Fibroblast of peridontal ligament (primary cell): ENCODE data around the gene ST6GAL1.
"Not testable (repeated sequence)": the region's sequence is repeated elsewhere in the genome, so short reads cannot be mapped to it uniquely, and the experiment has no call there.

Experiments used
- DNase-seq: peaks from one replicate; pipeline ENCODE4 v3.0.0-alpha.2; 2010; ENCODE audit errors: extremely low read depth

The ST6GAL1 gene

GRCh38 chr3:187044867-187045552 lies 114.7 kb downstream of the ST6GAL1 start:
- DNase-seq = no peak

GRCh38 chr3:187046033-187046432 lies 115.7 kb downstream of the ST6GAL1 start:
- DNase-seq = no peak

GRCh38 chr3:187049462-187050101 lies 119.3 kb downstream of the ST6GAL1 start:
- DNase-seq = no peak

DNA sequence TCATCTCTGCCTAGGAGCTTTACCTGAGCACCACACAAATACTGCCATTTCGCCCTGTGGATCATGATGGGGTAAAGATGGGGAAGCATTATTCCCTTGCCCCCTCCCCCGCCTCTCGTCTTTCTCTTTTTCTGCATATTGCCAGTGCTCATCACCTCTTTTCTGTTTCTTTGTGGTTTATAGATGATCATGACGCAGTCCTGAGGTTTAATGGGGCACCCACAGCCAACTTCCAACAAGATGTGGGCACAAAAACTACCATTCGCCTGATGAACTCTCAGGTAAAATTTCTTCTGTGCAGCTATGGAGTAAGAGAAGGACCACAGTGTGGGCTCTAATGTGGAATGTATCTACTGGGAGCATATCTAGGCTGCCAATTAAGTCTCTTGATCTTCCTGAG lies 120.7 kb downstream of the ST6GAL1 start:
- no peak for DNase-seq

- DNase-seq = no peak
These were observed 121.5 kb downstream of the ST6GAL1 start for GRCh38 chr3:187051724-187052366.

DNA sequence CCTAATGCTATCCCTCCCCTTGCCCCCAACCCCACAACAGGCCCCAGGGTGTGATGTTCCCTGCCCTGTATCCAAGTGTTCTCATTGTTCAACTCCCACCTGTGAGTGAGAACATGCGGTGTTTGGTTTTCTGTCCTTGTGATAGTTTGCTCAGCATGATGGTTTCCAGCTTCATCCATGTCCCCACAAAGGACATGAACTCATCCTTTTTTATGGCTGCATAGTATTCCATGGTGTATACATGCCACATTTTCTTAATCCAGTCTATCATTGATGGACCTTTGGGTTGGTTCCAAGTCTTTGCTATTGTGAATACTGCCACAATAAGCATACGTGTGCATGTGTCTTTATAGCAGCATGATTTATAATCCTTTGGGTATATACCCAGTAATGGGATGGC lies 122.1 kb downstream of the ST6GAL1 start:
- not testable (repeated sequence) for DNase-seq

DNA sequence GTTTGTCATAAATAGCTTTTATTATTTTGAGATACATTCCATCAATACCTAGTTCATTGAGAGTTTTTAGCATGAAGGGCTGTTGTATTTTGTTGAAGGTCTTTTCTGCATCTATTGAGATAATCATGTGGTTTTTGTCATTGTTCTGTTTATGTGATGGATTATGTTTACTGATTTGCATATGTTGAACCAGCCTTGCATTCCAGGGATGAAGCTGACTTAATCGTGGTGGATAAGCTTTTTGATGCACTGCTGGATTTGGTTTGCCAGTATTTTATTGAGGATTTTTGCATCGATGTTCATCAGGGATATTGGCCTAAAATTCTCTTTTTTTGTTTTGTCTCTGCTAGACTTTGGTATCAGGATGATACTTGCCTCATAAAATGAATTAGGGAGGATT lies 124.1 kb downstream of the ST6GAL1 start:
- DNase-seq = not testable (repeated sequence)

DNA sequence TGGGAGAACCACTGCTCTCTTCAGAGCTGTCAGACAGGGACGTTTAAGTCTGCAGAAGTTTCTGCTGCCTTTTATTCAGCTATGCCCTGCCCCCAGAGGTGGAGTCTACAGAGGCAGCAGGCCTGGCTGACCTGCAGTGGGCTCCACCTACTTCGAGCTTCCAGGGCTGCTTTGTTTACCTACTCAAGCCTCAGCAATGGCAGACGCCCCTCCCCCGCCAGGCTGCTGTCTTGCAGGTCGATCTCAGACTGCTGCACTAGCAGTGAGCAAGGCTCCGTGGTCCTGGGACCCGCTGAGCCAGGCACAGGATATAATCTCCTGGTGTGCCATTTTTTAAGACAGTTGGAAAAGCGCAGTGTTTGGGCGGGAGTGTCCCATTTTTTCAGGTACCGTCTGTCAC lies 127.5 kb downstream of the ST6GAL1 start:
- not testable (repeated sequence) for DNase-seq

DNA sequence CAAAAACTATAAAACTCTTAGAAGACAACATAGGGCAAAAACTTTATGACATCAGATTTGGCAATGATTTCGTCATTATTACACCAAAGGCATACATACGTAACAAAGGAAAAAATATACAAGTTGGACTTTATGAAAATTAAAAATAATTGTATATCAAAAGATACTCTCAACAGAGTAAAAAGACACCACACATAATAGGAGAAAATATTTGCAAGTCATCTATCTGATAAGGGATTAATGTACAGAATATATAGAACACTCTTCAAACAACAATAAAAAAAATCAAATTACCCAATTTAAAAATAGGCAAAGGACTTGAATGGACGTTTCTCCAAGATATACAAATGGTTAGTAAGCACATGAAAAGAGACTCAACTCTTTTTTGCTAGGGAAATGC lies 131.4 kb downstream of the ST6GAL1 start:
- DNase-seq = no peak

DNA sequence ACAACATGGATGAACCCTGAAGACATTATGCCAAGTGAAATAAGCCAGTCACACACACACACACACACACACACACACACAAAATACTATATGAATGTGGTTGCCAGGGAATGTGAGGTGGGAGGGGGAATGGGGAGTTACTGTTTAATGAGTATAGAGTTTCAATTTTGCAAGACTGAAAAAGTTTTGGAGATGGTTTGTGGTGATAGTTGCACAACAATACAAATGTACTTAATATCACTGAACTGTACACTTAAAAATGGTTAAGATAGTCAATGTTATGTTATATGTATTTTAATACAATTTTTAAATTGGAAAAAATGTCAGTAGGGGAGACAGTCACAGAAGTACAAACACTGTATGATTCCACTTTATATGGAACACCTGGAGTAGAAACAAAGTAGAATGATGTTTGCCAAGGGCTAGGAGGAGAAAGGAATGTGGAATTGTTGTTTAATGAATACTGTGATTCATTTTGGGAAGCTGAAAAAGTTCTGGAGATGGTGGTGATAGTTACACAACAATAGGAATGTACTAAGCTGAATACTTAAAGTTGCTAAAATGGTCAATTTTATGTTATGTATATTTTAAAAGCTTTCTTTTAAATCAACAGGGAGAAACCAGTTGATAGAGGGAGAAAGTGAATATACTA lies 132.3 kb downstream of the ST6GAL1 start:
- peak; percentile 82 for DNase-seq

DNA sequence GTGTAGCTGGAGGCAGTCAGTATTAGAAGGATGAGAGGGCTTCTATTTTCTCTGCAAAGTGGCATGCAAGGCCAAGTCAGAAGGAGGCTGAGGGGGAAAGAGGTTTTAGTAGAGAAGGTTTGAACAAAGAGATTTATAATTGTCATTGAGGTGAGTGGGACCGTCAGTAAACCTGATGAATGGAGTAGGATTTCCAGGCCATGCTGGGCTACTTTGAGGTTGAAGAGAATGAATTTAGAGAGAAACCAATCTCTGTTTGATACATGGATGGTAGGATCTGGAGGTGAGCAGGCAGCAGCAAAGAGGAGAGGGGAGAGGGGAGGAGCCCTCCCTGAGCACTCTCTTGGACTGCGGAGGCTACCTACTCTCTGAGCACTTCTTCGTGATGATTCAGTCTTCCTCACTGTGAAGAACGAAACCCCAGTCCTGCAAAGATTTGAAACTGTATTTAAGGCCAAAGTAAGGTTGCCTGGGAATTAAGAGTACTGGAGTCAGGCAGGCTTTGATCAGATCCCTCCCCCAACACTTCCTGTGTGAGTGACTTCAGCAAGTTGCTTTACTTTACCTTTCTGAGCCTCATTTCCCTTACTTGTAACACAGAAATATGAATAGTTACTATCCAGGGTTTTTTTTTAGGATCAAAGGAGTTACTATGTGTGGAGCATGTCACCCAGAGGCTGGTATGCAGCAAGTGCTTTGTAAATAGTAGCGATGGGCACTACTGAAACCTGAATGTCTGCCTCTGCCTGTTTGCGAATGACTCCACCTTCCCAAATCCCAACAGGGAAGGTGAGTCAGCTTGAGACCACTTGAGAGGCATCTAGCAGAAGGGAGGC lies 133.2 kb downstream of the ST6GAL1 start:
- DNase-seq = no peak

- DNase-seq = peak; percentile 14
These were observed 134.1 kb downstream of the ST6GAL1 start for GRCh38 chr3:187064210-187065115.

- DNase-seq = no peak
These were observed 136.1 kb downstream of the ST6GAL1 start for GRCh38 chr3:187066228-187066995.

- no peak for DNase-seq
These were observed 138.5 kb downstream of the ST6GAL1 start for GRCh38 chr3:187068787-187069186.

DNA sequence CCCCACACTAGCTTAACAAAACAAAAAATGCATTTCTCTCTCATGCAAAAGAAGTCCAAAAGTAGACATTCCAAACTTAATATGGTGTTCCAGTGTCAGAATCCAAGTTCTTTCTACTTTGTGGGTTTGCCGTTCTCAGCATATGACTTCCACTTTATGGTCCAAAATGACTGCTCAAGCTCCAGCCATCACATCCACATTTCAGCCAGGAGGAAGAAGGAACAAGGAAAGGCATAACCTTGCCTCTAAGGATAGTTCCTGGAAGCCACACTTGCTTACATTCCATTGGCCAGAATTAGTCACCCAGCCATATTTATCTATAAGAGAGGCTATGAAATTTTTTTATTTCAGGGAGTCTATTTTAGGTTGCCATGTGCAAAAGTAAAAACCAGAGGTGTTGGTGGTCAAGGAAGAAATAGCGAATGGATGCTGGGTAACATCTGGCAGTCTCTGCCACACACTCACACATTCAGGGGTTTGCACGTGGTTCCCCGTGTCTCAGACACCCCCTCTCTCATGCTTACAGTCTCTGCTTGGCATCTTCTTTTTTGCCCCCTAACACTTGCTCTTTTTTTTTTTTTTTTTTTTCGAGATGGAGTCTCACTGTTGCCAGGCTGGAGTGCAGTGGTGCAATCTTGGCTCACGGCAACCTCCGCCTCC lies 139.7 kb downstream of the ST6GAL1 start:
- no peak for DNase-seq

DNA sequence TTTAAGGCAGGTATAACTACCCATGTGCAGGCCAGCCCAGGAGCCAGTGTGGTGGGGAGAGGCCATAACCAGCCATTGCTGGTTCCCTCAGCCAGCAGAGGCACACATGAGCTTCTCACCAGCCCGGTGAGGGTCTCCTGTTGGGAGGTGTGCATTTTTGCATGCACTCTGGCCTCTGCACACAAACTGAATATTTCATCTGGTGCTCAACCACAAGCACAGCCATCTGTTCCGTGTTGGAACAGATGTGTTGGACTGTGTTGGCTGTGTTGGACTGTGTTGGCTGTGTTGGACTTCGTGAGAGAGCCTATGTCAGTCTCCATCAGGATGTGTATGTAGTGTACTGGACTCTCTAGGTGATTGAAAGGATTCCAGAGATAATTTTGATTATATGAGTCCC lies 141.8 kb downstream of the ST6GAL1 start:
- no peak for DNase-seq

- no peak for DNase-seq
These were observed 142.2 kb downstream of the ST6GAL1 start for GRCh38 chr3:187072511-187072910.

- DNase-seq = no peak
These were observed 143.3 kb downstream of the ST6GAL1 start for GRCh38 chr3:187073581-187074098.

- DNase-seq = no peak
These were observed 144.5 kb downstream of the ST6GAL1 start for GRCh38 chr3:187074846-187075245.
